ENCODE results near the gene STK39. TPM values are rescaled to one million over a fixed set of nuclear protein-coding genes. Genes with fewer than 3 reads are reported as not detected.
A peak's percentile ranks its signal among the peaks of the same experiment; 100 is the strongest.

STK39 gene
- total and polyA plus RNA-seq, 2 donors (not counting 1 experiment from before 2014, with no cell fraction given): 2.3 to 14.6 TPM

DNA sequence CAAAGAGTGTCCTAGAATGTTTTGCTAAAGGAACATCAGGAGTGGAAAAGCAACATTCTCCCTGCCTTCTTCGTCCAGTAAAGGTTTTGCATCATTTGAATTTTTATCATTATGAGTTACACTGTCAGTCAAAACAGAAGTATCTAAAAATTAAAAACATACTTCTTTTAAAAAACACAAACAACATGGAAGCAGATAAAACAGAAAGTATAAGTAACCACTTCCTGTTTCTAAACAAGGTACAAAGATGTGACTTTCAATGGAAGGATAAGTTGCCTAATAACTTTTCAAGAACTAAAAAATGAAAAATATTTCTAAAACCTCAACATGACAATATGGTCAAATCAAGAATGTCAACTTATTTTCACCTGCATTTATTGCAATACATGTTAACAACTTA is 158.2 kb downstream of the STK39 start:
- intact Hi-C loops (cut with micrococcal nuclease): no loop called here
- Mint-ChIP-seq H3K9me3 (ENCODE audit: insufficient read depth) (no peaks in the 10 kb centered on the region), H3K4me3 (no peak overlapping the region), H3K27me3 (no peaks in the 10 kb centered on the region), H3K27ac (no peak overlapping the region), H3K4me1 (peaks cover 27% of the 10 kb centered on the region)
- ATAC-seq (ENCODE audit: low read depth) (no peak), DNase-seq (peak; percentile 8)
- H3K4me2 ChIP-seq (replicated peaks; ENCODE audit: low read depth, low read length, poor library complexity, severe bottlenecking): peak overlapping the region; percentile 32
- peaks cover 0 to 3% (median 0%) of the 10 kb centered on the region in 3 donors for H3K9me3 ChIP-seq (ENCODE audit: control extremely low read depth in 1 of 3, control insufficient read depth in 2 of 3, insufficient read depth in 1 of 3, low read length in 2 of 3)
- WGBS (ENCODE audit: insufficient coverage): no CpG with 5 or more reads among the region's 1 CpG
- no peak overlapping the region for H3K27ac ChIP-seq (ENCODE audit: low read length in 2 of 2)
- TF ChIP-seq EZH2 (IDR thresholded peaks at IDR 0.05; ENCODE audit: borderline replicate concordance, insufficient read depth, low read depth, low read length, poor library complexity, severe bottlenecking): no peak
- TF ChIP-seq, protein P1, sequence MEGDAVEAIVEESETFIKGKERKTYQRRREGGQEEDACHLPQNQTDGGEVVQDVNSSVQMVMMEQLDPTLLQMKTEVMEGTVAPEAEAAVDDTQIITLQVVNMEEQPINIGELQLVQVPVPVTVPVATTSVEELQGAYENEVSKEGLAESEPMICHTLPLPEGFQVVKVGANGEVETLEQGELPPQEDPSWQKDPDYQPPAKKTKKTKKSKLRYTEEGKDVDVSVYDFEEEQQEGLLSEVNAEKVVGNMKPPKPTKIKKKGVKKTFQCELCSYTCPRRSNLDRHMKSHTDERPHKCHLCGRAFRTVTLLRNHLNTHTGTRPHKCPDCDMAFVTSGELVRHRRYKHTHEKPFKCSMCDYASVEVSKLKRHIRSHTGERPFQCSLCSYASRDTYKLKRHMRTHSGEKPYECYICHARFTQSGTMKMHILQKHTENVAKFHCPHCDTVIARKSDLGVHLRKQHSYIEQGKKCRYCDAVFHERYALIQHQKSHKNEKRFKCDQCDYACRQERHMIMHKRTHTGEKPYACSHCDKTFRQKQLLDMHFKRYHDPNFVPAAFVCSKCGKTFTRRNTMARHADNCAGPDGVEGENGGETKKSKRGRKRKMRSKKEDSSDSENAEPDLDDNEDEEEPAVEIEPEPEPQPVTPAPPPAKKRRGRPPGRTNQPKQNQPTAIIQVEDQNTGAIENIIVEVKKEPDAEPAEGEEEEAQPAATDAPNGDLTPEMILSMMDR (IDR thresholded peaks at IDR 0.05): no peak
- ChIA-PET POLR2A (no interaction called here), CTCF (interaction anchor here (2.7 kb wide), 1 partner anchor 30 kb away, joined by 7 read pairs; no protein-coding TSS in a partner anchor)
- H3K36me3 ChIP-seq (replicated peaks in 1 of 2; ENCODE audit: control extremely low read depth in 1 of 2, control insufficient read depth in 1 of 2, extremely low read depth in 1 of 2, insufficient read depth in 2 of 2, low read length in 1 of 2): peaks cover 0 to 5% of the 10 kb centered on the region in 2 experiments
- no peaks in the 10 kb centered on the region for H3K27me3 ChIP-seq (replicated peaks in 1 of 4; ENCODE audit: control extremely low read depth in 1 of 4, control insufficient read depth in 3 of 4, insufficient read depth in 4 of 4, low read length in 3 of 4)
- H2AFZ ChIP-seq (ENCODE audit: insufficient read depth, low read depth, low read length, poor library complexity, severe bottlenecking): peak overlapping the region; percentile 18
- no peaks in the 10 kb centered on the region for H4K20me1 ChIP-seq (ENCODE audit: control insufficient read depth, insufficient read depth, low read length, poor library complexity, severe bottlenecking)
- H3K9ac ChIP-seq (ENCODE audit: low read length): no peak overlapping the region
- H3K79me2 ChIP-seq (ENCODE audit: control insufficient read depth, insufficient read depth, low read length): no peaks in the 10 kb centered on the region
- no peak overlapping the region for H3K4me3 ChIP-seq (ENCODE audit: control extremely low read depth in 1 of 5, extremely low read depth in 1 of 5, insufficient read depth in 1 of 5, low read depth in 2 of 5, low read length in 4 of 5)
- peaks cover 20 to 26% of the 10 kb centered on the region in 2 donors for H3K4me1 ChIP-seq (ENCODE audit: control insufficient read depth in 2 of 2, insufficient read depth in 2 of 2, low read length in 2 of 2)

DNA sequence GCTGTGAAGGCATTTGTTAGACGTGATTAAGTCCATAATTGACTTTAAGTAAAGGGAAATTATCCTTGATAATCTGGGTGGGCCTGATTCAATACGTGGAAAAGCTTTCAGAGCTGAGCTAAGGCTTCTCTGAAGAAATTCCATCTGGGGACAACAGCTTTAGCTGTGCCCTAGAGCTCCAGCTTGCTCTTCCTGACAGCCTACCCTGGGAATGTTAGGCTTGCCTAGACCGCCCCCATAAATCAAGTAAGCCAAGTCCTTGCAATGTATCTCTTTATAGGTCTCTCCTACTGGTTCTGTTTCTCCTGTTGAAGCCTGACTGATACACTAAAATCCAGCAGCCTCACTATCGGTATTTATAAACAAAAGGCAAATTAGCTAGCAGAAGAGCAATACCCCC is 160.0 kb downstream of the STK39 start:
- no peak overlapping the region for H3K27ac ChIP-seq (ENCODE audit: low read length in 2 of 2)
- H3K27me3 Mint-ChIP-seq: no peaks in the 10 kb centered on the region
- WGBS (ENCODE audit: insufficient coverage): 100% methylated on average over 2 of the region's 4 CpGs
- intact Hi-C loops (cut with micrococcal nuclease): no loop called here
- peaks cover 20 to 26% of the 10 kb centered on the region in 2 donors for H3K4me1 ChIP-seq (ENCODE audit: control insufficient read depth in 2 of 2, insufficient read depth in 2 of 2, low read length in 2 of 2)
- H3K9ac ChIP-seq (ENCODE audit: low read length): no peak overlapping the region
- no peak overlapping the region for H3K4me3 ChIP-seq (ENCODE audit: control extremely low read depth in 1 of 5, extremely low read depth in 1 of 5, insufficient read depth in 1 of 5, low read depth in 2 of 5, low read length in 4 of 5)
- no peaks in the 10 kb centered on the region for H3K27me3 ChIP-seq (replicated peaks in 1 of 4; ENCODE audit: control extremely low read depth in 1 of 4, control insufficient read depth in 3 of 4, insufficient read depth in 4 of 4, low read length in 3 of 4)
- H3K4me1 Mint-ChIP-seq: peaks cover 27% of the 10 kb centered on the region
- H3K4me3 Mint-ChIP-seq: no peak overlapping the region
- H3K79me2 ChIP-seq (ENCODE audit: control insufficient read depth, insufficient read depth, low read length): no peaks in the 10 kb centered on the region
- no peak overlapping the region for H2AFZ ChIP-seq (ENCODE audit: insufficient read depth, low read depth, low read length, poor library complexity, severe bottlenecking)
- POLR2A ChIA-PET: no interaction called here
- no peak for TF ChIP-seq EZH2 (IDR thresholded peaks at IDR 0.05; ENCODE audit: borderline replicate concordance, insufficient read depth, low read depth, low read length, poor library complexity, severe bottlenecking)
- TF ChIP-seq, protein P1 (IDR thresholded peaks at IDR 0.05): no peak
- no peak for DNase-seq
- no peak for ATAC-seq (ENCODE audit: low read depth)
- no peak overlapping the region for H3K27ac Mint-ChIP-seq
- H3K4me2 ChIP-seq (replicated peaks; ENCODE audit: low read depth, low read length, poor library complexity, severe bottlenecking): no peak overlapping the region
- CTCF ChIA-PET: interaction anchor here (1.9 kb wide), 1 partner anchor 32 kb away, joined by 15 read pairs; no protein-coding TSS in a partner anchor
- H3K9me3 ChIP-seq (ENCODE audit: control extremely low read depth in 1 of 3, control insufficient read depth in 2 of 3, insufficient read depth in 1 of 3, low read length in 2 of 3): peaks cover 0 to 3% (median 0%) of the 10 kb centered on the region in 3 donors
- peaks cover 0 to 7% of the 10 kb centered on the region in 2 experiments for H3K36me3 ChIP-seq (replicated peaks in 1 of 2; ENCODE audit: control extremely low read depth in 1 of 2, control insufficient read depth in 1 of 2, extremely low read depth in 1 of 2, insufficient read depth in 2 of 2, low read length in 1 of 2)
- H4K20me1 ChIP-seq (ENCODE audit: control insufficient read depth, insufficient read depth, low read length, poor library complexity, severe bottlenecking): no peaks in the 10 kb centered on the region
- H3K9me3 Mint-ChIP-seq (ENCODE audit: insufficient read depth): no peaks in the 10 kb centered on the region

All from B cell (primary cell).